Smooth muscle cell of bladder (primary cell): ENCODE results near the gene SLC36A1. TPM values are rescaled to one million over a fixed set of nuclear protein-coding genes. Genes with fewer than 3 reads are reported as not detected.

Source experiments
- total RNA-seq: library from RNA; depleted of rRNA; stranded (reverse); fragments of >200 nt; gene quantifications from 2 replicates; pipeline ENCODE4 v1.2.3, GENCODE V29; 2014

Gene SLC36A1
- total RNA-seq, result 4.3 TPM in 2 replicates

DNA sequence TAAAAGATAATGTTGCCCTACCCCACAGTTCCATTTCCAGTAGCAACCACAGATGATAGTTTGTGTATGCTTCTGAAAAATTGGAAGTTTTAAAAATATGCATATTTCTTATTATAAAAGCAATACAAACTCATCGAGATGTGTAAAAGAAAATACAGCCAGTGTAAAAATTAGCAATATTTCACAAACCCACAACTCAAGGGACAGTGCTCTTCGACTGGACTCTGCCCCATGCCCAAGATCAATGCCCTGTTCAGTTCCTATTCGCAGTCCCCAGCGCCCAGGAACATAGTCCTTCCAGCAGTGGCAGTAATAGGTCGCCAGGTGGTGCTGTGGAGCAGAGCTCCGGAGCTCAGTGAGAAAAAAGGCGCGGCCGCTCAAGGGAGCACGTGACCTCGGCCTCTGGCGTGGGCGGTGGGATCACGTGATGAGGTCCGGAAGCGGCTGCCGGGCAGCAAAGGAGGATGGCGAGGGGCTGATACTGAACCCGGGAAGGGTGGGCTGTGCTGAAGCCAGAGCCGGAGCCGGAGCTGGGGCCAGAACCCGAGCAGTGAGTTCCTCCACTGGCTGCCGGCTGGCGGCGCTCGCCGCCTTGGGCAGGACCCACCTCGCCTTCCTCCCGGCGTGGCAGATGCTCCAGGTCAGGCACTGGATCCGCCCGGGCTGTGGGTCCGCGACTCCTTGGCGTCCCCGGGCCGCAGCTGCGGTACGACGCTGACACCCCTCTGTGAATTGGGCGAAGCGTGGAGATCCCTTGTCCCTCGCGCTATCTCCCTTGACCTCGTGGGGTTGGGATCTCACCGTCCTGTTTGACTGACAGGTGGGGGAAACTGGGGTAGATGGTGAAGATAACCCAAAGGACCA lies at the start of gene SLC36A1:
Gene SLC36A1 (plus strand): TSS at position 430 of the 864 bp plus-strand sequence. CDS start 11,190 bp downstream, outside the sequence.

Other genes starting within 250 kb of the SLC36A1 start
- 8.1 and 13.2 TPM in 2 replicates for gene CCDC69, start 223.5 kb upstream of the SLC36A1 start, total RNA-seq
- gene GM2A, start 194.4 kb upstream of the SLC36A1 start, total RNA-seq, result 25.0 and 32.8 TPM in 2 replicates
- gene SLC36A3, start 143.8 kb upstream of the SLC36A1 start, total RNA-seq, result not detected in 2 replicates
- gene SLC36A2, start 100.0 kb upstream of the SLC36A1 start, total RNA-seq, result not detected in 2 replicates
- under 0.01 TPM in 2 replicates for gene FAT2, start 143.7 kb downstream of the SLC36A1 start, total RNA-seq
- gene SPARC, start 239.3 kb downstream of the SLC36A1 start, total RNA-seq, result 1,301 and 3,185 TPM in 2 replicates